HG02759 (cell line): ENCODE measurements around the gene NSG1.

Experiments used
- ATAC-seq: cut with Tn5 transposase; IDR thresholded peaks from one replicate; pipeline ENCODE4 v1.9.1; 2021; ENCODE audit warnings: mild to moderate bottlenecking, moderate library complexity; ENCODE audit not compliant: unreplicated experiment

Gene NSG1

GRCh38 chr4:4395371-4395770, 8.5 kb downstream of the NSG1 start:
- no peak for ATAC-seq

- ATAC-seq = peak; percentile 87
Measured at GRCh38 chr4:4395849-4396627, 9.1 kb downstream of the NSG1 start.

- ATAC-seq = no peak
Measured at GRCh38 chr4:4396628-4397440, 9.9 kb downstream of the NSG1 start.

- no peak for ATAC-seq
Measured at GRCh38 chr4:4397441-4397819, 10.5 kb downstream of the NSG1 start.

- no peak for ATAC-seq
Measured at GRCh38 chr4:4398430-4398829, 11.5 kb downstream of the NSG1 start.

- no peak for ATAC-seq
Measured at GRCh38 chr4:4401036-4401435, 14.1 kb downstream of the NSG1 start.

GRCh38 chr4:4402966-4403365, 16.1 kb downstream of the NSG1 start:
- ATAC-seq = no peak

GRCh38 chr4:4405358-4405962, 18.6 kb downstream of the NSG1 start:
- no peak for ATAC-seq

- ATAC-seq = no peak
Measured at GRCh38 chr4:4406455-4407298, 19.8 kb downstream of the NSG1 start.

GRCh38 chr4:4407299-4408131, 20.6 kb downstream of the NSG1 start:
- ATAC-seq = no peak

- no peak for ATAC-seq
Measured at GRCh38 chr4:4408132-4408523, 21.2 kb downstream of the NSG1 start.

GRCh38 chr4:4408576-4409335, 21.9 kb downstream of the NSG1 start:
- ATAC-seq = no peak

- ATAC-seq = no peak
Measured at GRCh38 chr4:4409416-4410115, 22.7 kb downstream of the NSG1 start.

GRCh38 chr4:4410271-4410670, 23.4 kb downstream of the NSG1 start:
- no peak for ATAC-seq

GRCh38 chr4:4411906-4412305, 25.0 kb downstream of the NSG1 start:
- ATAC-seq = no peak

- ATAC-seq = no peak
Measured at GRCh38 chr4:4412641-4413372, 25.9 kb downstream of the NSG1 start.

- no peak for ATAC-seq
Measured at GRCh38 chr4:4413373-4413725, 26.4 kb downstream of the NSG1 start.

- ATAC-seq = no peak
Measured at GRCh38 chr4:4413806-4414205, 26.9 kb downstream of the NSG1 start.
